ENCODE results near the gene VEZF1. TPM values are rescaled to one million over a fixed set of nuclear protein-coding genes. Genes with fewer than 3 reads are reported as not detected.

The VEZF1 gene
- total and polyA plus RNA-seq, 2 donors (not counting 1 experiment from before 2014, with no cell fraction given): 43.9 to 51.2 TPM

GRCh38 chr17:57941384-57942370 is 46.4 kb downstream of the VEZF1 start:
- Histone ChIP-seq H3K27ac (ENCODE audit: insufficient read depth, low read length) (no peak overlapping the region), H3K9ac (ENCODE audit: insufficient read depth, low read length) (no peak overlapping the region), H2AFZ (ENCODE audit: low read length) (no peak overlapping the region), H3K4me3 (replicated peaks in 1 of 4; ENCODE audit: control extremely low read depth in 1 of 4, insufficient read depth in 1 of 4, low read depth in 3 of 4, low read length in 4 of 4) (no peak overlapping the region), H3K4me1 (ENCODE audit: control insufficient read depth, extremely low read depth, insufficient read depth, low read length) (peaks cover 26% of the 10 kb centered on the region), H3K4me2 (ENCODE audit: extremely low read depth, insufficient read depth, low read length) (no peak overlapping the region), H4K20me1 (ENCODE audit: control insufficient read depth, extremely low read depth, insufficient read depth, low read length) (no peaks in the 10 kb centered on the region), H3K36me3 (ENCODE audit: control insufficient read depth, insufficient read depth, low read length) (no peaks in the 10 kb centered on the region), H3K9me3 (ENCODE audit: control insufficient read depth, insufficient read depth, low read depth, low read length) (no peaks in the 10 kb centered on the region), H3K27me3 (ENCODE audit: control insufficient read depth, insufficient read depth, low read length) (no peaks in the 10 kb centered on the region), H3K79me2 (ENCODE audit: control insufficient read depth, insufficient read depth, low read length) (peaks cover 56% of the 10 kb centered on the region)
- no peak for DNase-seq (ENCODE audit: low read depth in 2 of 2)
- TF ChIP-seq EZH2 (IDR thresholded peaks at IDR 0.05; ENCODE audit: low read length, missing control alignments): no peak
- TF ChIP-seq, protein P1, sequence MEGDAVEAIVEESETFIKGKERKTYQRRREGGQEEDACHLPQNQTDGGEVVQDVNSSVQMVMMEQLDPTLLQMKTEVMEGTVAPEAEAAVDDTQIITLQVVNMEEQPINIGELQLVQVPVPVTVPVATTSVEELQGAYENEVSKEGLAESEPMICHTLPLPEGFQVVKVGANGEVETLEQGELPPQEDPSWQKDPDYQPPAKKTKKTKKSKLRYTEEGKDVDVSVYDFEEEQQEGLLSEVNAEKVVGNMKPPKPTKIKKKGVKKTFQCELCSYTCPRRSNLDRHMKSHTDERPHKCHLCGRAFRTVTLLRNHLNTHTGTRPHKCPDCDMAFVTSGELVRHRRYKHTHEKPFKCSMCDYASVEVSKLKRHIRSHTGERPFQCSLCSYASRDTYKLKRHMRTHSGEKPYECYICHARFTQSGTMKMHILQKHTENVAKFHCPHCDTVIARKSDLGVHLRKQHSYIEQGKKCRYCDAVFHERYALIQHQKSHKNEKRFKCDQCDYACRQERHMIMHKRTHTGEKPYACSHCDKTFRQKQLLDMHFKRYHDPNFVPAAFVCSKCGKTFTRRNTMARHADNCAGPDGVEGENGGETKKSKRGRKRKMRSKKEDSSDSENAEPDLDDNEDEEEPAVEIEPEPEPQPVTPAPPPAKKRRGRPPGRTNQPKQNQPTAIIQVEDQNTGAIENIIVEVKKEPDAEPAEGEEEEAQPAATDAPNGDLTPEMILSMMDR (conservative IDR thresholded peaks at IDR 0.05 in 1 of 2, IDR thresholded peaks at IDR 0.05 in 1 of 2; ENCODE audit: low read depth in 1 of 2, low read length in 2 of 2): no peak

GRCh38 chr17:57940653-57941329 is 47.3 kb downstream of the VEZF1 start:
- Histone ChIP-seq H3K9ac (ENCODE audit: insufficient read depth, low read length) (no peak overlapping the region), H3K27me3 (ENCODE audit: control insufficient read depth, insufficient read depth, low read length) (no peaks in the 10 kb centered on the region), H3K36me3 (ENCODE audit: control insufficient read depth, insufficient read depth, low read length) (no peaks in the 10 kb centered on the region), H3K4me2 (ENCODE audit: extremely low read depth, insufficient read depth, low read length) (no peak overlapping the region), H4K20me1 (ENCODE audit: control insufficient read depth, extremely low read depth, insufficient read depth, low read length) (no peaks in the 10 kb centered on the region), H3K9me3 (ENCODE audit: control insufficient read depth, insufficient read depth, low read depth, low read length) (no peaks in the 10 kb centered on the region), H3K27ac (ENCODE audit: insufficient read depth, low read length) (no peak overlapping the region), H3K79me2 (ENCODE audit: control insufficient read depth, insufficient read depth, low read length) (peaks cover 59% of the 10 kb centered on the region), H3K4me1 (ENCODE audit: control insufficient read depth, extremely low read depth, insufficient read depth, low read length) (peaks cover 29% of the 10 kb centered on the region), H2AFZ (ENCODE audit: low read length) (no peak overlapping the region), H3K4me3 (replicated peaks in 1 of 4; ENCODE audit: control extremely low read depth in 1 of 4, insufficient read depth in 1 of 4, low read depth in 3 of 4, low read length in 4 of 4) (no peak overlapping the region)
- TF ChIP-seq EZH2 (IDR thresholded peaks at IDR 0.05; ENCODE audit: low read length, missing control alignments): no peak
- TF ChIP-seq, protein P1 (conservative IDR thresholded peaks at IDR 0.05 in 1 of 2, IDR thresholded peaks at IDR 0.05 in 1 of 2; ENCODE audit: low read depth in 1 of 2, low read length in 2 of 2): no peak
- DNase-seq (ENCODE audit: low read depth in 2 of 2): no peak

GRCh38 chr17:57940231-57940630 is 47.8 kb downstream of the VEZF1 start:
- Histone ChIP-seq H3K9ac (ENCODE audit: insufficient read depth, low read length) (no peak overlapping the region), H3K4me2 (ENCODE audit: extremely low read depth, insufficient read depth, low read length) (no peak overlapping the region), H3K27me3 (ENCODE audit: control insufficient read depth, insufficient read depth, low read length) (no peaks in the 10 kb centered on the region), H3K79me2 (ENCODE audit: control insufficient read depth, insufficient read depth, low read length) (peaks cover 57% of the 10 kb centered on the region), H3K4me3 (replicated peaks in 1 of 4; ENCODE audit: control extremely low read depth in 1 of 4, insufficient read depth in 1 of 4, low read depth in 3 of 4, low read length in 4 of 4) (no peak overlapping the region), H3K36me3 (ENCODE audit: control insufficient read depth, insufficient read depth, low read length) (no peaks in the 10 kb centered on the region), H2AFZ (ENCODE audit: low read length) (no peak overlapping the region), H3K27ac (ENCODE audit: insufficient read depth, low read length) (no peak overlapping the region), H3K4me1 (ENCODE audit: control insufficient read depth, extremely low read depth, insufficient read depth, low read length) (peaks cover 35% of the 10 kb centered on the region), H3K9me3 (ENCODE audit: control insufficient read depth, insufficient read depth, low read depth, low read length) (no peaks in the 10 kb centered on the region), H4K20me1 (ENCODE audit: control insufficient read depth, extremely low read depth, insufficient read depth, low read length) (no peaks in the 10 kb centered on the region)
- no peak for DNase-seq (ENCODE audit: low read depth in 2 of 2)
- TF ChIP-seq, protein P1 (conservative IDR thresholded peaks at IDR 0.05 in 1 of 2, IDR thresholded peaks at IDR 0.05 in 1 of 2; ENCODE audit: low read depth in 1 of 2, low read length in 2 of 2): no peak
- no peak for TF ChIP-seq EZH2 (IDR thresholded peaks at IDR 0.05; ENCODE audit: low read length, missing control alignments)
